A673 (cell line): ENCODE results near the gene PXT1. TPM values are rescaled to one million over a fixed set of nuclear protein-coding genes. Genes with fewer than 3 reads are reported as not detected.

Experiments
- total RNA-seq: library from RNA; stranded (reverse); gene quantifications from 2 replicates; pipeline ENCODE4 v1.2.3, GENCODE V29; 2021

The PXT1 gene
- total RNA-seq, 1 experiment from 2014 or later = 0.21 TPM

Other genes with a start within 250 kb of the PXT1 start
- gene BRPF3, start 246.1 kb downstream of the PXT1 start, total RNA-seq = 33.3 and 39.3 TPM in 2 replicates
- gene PNPLA1, start 172.8 kb downstream of the PXT1 start, total RNA-seq = 0.20 and 0.26 TPM in 2 replicates
- gene BNIP5, start 106.0 kb downstream of the PXT1 start, total RNA-seq = not detected in 2 replicates
- 0.33 and 0.58 TPM in 2 replicates for gene ETV7, start 55.2 kb downstream of the PXT1 start, total RNA-seq
- gene KCTD20, start 146 bp upstream of the PXT1 start, total RNA-seq = 69.7 and 72.6 TPM in 2 replicates
- 21.2 and 24.2 TPM in 2 replicates for gene STK38, start 104.6 kb upstream of the PXT1 start, total RNA-seq
- 623 and 682 TPM in 2 replicates for gene SRSF3, start 151.5 kb upstream of the PXT1 start, total RNA-seq
- 30.4 and 33.6 TPM in 2 replicates for gene CDKN1A, start 235.9 kb upstream of the PXT1 start, total RNA-seq